ENCODE measurements around the gene DBR1. TPM values are rescaled to one million over a fixed set of nuclear protein-coding genes. Genes with fewer than 3 reads are reported as not detected.

Gene DBR1
- 10 to 100 TPM in 1 of 4 donors, 1 to 10 TPM in 3; 4.9 to 12.8 (median 7.4) TPM for polyA plus RNA-seq
- long read RNA-seq, donor 1: 0 reads
- long read RNA-seq, donor 2, partial matches to known transcripts: 0 of 4 reads
- long read RNA-seq, donor 2, other reads (novel, unspliced or antisense): 0 of 4 reads
- long read RNA-seq, donor 3, partial matches to known transcripts: 0 of 5 reads
- long read RNA-seq, donor 3, other reads (novel, unspliced or antisense): 0 of 5 reads
- long read RNA-seq, donor 4: 0 reads
- long read RNA-seq, donor 5, partial matches to known transcripts: 0 of 1 reads
- long read RNA-seq, donor 5, other reads (novel, unspliced or antisense): 0 of 1 reads
- long read RNA-seq, donor 6, partial matches to known transcripts: 0 of 2 reads
- long read RNA-seq, donor 6, other reads (novel, unspliced or antisense): 0 of 2 reads
- long read RNA-seq, donor 7: 0 reads
- long read RNA-seq, donor 8: 0 reads
- long read RNA-seq, donor 9, partial matches to known transcripts: 0 of 1 reads
- long read RNA-seq, donor 9, other reads (novel, unspliced or antisense): 0 of 1 reads
- long read RNA-seq, donor 10, partial matches to known transcripts: 0 of 1 reads
- long read RNA-seq, donor 10, other reads (novel, unspliced or antisense): 0 of 1 reads

- Histone ChIP-seq H3K4me3 (ENCODE audit: low read depth in 1 of 3, low read length in 3 of 3) (peak within 1 kb of the TSS; percentile 88 to 98 (median 94)), H3K4me1 (ENCODE audit: control insufficient read depth in 3 of 3, insufficient read depth in 2 of 3, low read depth in 1 of 3, low read length in 2 of 3) (peaks cover 0 to 5% (median 5%) of the 10 kb centered on the region in 3 donors), H3K9me3 (ENCODE audit: control insufficient read depth in 2 of 2, insufficient read depth in 1 of 2, low read depth in 1 of 2, low read length in 1 of 2) (no peaks in the 10 kb centered on the region), H3K36me3 (ENCODE audit: control insufficient read depth in 3 of 3, insufficient read depth in 2 of 3, low read depth in 1 of 3, low read length in 3 of 3) (peaks cover 0 to 7% (median 0%) of the 10 kb centered on the region in 3 donors), H3K27ac (ENCODE audit: low read depth in 1 of 3, low read length in 2 of 3) (peak within 1 kb of the TSS; percentile 73 to 90 (median 76)), H3K27me3 (ENCODE audit: control insufficient read depth in 3 of 3, insufficient read depth in 3 of 3, low read length in 3 of 3) (no peaks in the 10 kb centered on the region)
- DNase-seq: peak; percentile 90 to 93
- FAIRE-seq: no peak
- 0% methylated on average over 37 to 38 of the region's 38 CpGs for WGBS, 3 donors
Measured at GRCh38 chr3:138174421-138175131, at the start of gene DBR1. Gene DBR1, minus strand, starts transcription at chr3:138174921. Its CDS starts 126 bp downstream, at chr3:138174795.

GRCh38 chr3:138222942-138223287, 48.2 kb upstream of the DBR1 start:
- Histone ChIP-seq H3K27ac (ENCODE audit: low read depth in 1 of 3, low read length in 2 of 3) (peak overlapping the region in 1 of 3 donors; percentile 72), H3K4me1 (ENCODE audit: control insufficient read depth in 3 of 3, insufficient read depth in 2 of 3, low read depth in 1 of 3, low read length in 2 of 3) (peaks cover 0 to 2% (median 0%) of the 10 kb centered on the region in 3 donors), H3K27me3 (ENCODE audit: control insufficient read depth in 3 of 3, insufficient read depth in 3 of 3, low read length in 3 of 3) (no peaks in the 10 kb centered on the region), H3K9me3 (ENCODE audit: control insufficient read depth in 2 of 2, insufficient read depth in 1 of 2, low read depth in 1 of 2, low read length in 1 of 2) (no peaks in the 10 kb centered on the region), H3K36me3 (ENCODE audit: control insufficient read depth in 3 of 3, insufficient read depth in 2 of 3, low read depth in 1 of 3, low read length in 3 of 3) (peaks cover 4 to 22% (median 17%) of the 10 kb centered on the region in 3 donors), H3K4me3 (ENCODE audit: low read depth in 1 of 3, low read length in 3 of 3) (no peak overlapping the region)
- WGBS, 3 donors: 72 to 87% (median 77%) methylated on average over 2 of the region's 2 CpGs
- no peak for FAIRE-seq
- no peak for DNase-seq

- FAIRE-seq: peak; percentile 76
- Histone ChIP-seq H3K9me3 (ENCODE audit: control insufficient read depth in 2 of 2, insufficient read depth in 1 of 2, low read depth in 1 of 2, low read length in 1 of 2) (no peaks in the 10 kb centered on the region), H3K36me3 (ENCODE audit: control insufficient read depth in 3 of 3, insufficient read depth in 2 of 3, low read depth in 1 of 3, low read length in 3 of 3) (peaks cover 4 to 20% (median 16%) of the 10 kb centered on the region in 3 donors), H3K27ac (ENCODE audit: low read depth in 1 of 3, low read length in 2 of 3) (peak overlapping the region in 1 of 3 donors; percentile 72), H3K4me3 (ENCODE audit: low read depth in 1 of 3, low read length in 3 of 3) (no peak overlapping the region), H3K27me3 (ENCODE audit: control insufficient read depth in 3 of 3, insufficient read depth in 3 of 3, low read length in 3 of 3) (no peaks in the 10 kb centered on the region), H3K4me1 (ENCODE audit: control insufficient read depth in 3 of 3, insufficient read depth in 2 of 3, low read depth in 1 of 3, low read length in 2 of 3) (peaks cover 0 to 2% (median 0%) of the 10 kb centered on the region in 3 donors)
- WGBS, 3 donors: 51 to 57% (median 52%) methylated on average over 2 of the region's 2 CpGs
- DNase-seq: peak in 1 of 2 donors; percentile 29
Measured at GRCh38 chr3:138222131-138222941, 47.6 kb upstream of the DBR1 start.

GRCh38 chr3:138220788-138221187, 46.1 kb upstream of the DBR1 start:
- Histone ChIP-seq H3K9me3 (ENCODE audit: control insufficient read depth in 2 of 2, insufficient read depth in 1 of 2, low read depth in 1 of 2, low read length in 1 of 2) (no peaks in the 10 kb centered on the region), H3K4me1 (ENCODE audit: control insufficient read depth in 3 of 3, insufficient read depth in 2 of 3, low read depth in 1 of 3, low read length in 2 of 3) (peaks cover 0 to 2% (median 0%) of the 10 kb centered on the region in 3 donors), H3K27me3 (ENCODE audit: control insufficient read depth in 3 of 3, insufficient read depth in 3 of 3, low read length in 3 of 3) (no peaks in the 10 kb centered on the region), H3K36me3 (ENCODE audit: control insufficient read depth in 3 of 3, insufficient read depth in 2 of 3, low read depth in 1 of 3, low read length in 3 of 3) (peaks cover 4 to 18% (median 14%) of the 10 kb centered on the region in 3 donors), H3K4me3 (ENCODE audit: low read depth in 1 of 3, low read length in 3 of 3) (no peak overlapping the region), H3K27ac (ENCODE audit: low read depth in 1 of 3, low read length in 2 of 3) (no peak overlapping the region)
- FAIRE-seq: no peak
- no peak for DNase-seq
- 89 to 94% (median 93%) methylated on average over 4 of the region's 4 CpGs for WGBS, 3 donors

GRCh38 chr3:138220242-138220641, 45.5 kb upstream of the DBR1 start:
- FAIRE-seq (no peak), DNase-seq (no peak)
- Histone ChIP-seq H3K4me1 (ENCODE audit: control insufficient read depth in 3 of 3, insufficient read depth in 2 of 3, low read depth in 1 of 3, low read length in 2 of 3) (peaks cover 0 to 2% (median 0%) of the 10 kb centered on the region in 3 donors), H3K36me3 (ENCODE audit: control insufficient read depth in 3 of 3, insufficient read depth in 2 of 3, low read depth in 1 of 3, low read length in 3 of 3) (peaks cover 4 to 19% (median 12%) of the 10 kb centered on the region in 3 donors), H3K27ac (ENCODE audit: low read depth in 1 of 3, low read length in 2 of 3) (no peak overlapping the region), H3K4me3 (ENCODE audit: low read depth in 1 of 3, low read length in 3 of 3) (no peak overlapping the region), H3K27me3 (ENCODE audit: control insufficient read depth in 3 of 3, insufficient read depth in 3 of 3, low read length in 3 of 3) (no peaks in the 10 kb centered on the region), H3K9me3 (ENCODE audit: control insufficient read depth in 2 of 2, insufficient read depth in 1 of 2, low read depth in 1 of 2, low read length in 1 of 2) (no peaks in the 10 kb centered on the region)
- WGBS, 3 donors: 95 to 100% (median 97%) methylated on average over 1 of the region's 1 CpG

- WGBS, 3 donors: 62 to 88% (median 84%) methylated on average over 1 of the region's 1 CpG
Measured at GRCh38 chr3:138219255-138219654, 44.5 kb upstream of the DBR1 start.

GRCh38 chr3:138213398-138214085, 38.8 kb upstream of the DBR1 start:
- no peak for DNase-seq

More at GRCh38 chr3:138219255-138219654, 44.5 kb upstream of the DBR1 start:
- H3K9me3 ChIP-seq (ENCODE audit: control insufficient read depth in 2 of 2, insufficient read depth in 1 of 2, low read depth in 1 of 2, low read length in 1 of 2): no peaks in the 10 kb centered on the region
- peaks cover 0 to 2% (median 0%) of the 10 kb centered on the region in 3 donors for H3K4me1 ChIP-seq (ENCODE audit: control insufficient read depth in 3 of 3, insufficient read depth in 2 of 3, low read depth in 1 of 3, low read length in 2 of 3)
- H3K4me3 ChIP-seq (ENCODE audit: low read depth in 1 of 3, low read length in 3 of 3): no peak overlapping the region
- no peaks in the 10 kb centered on the region for H3K27me3 ChIP-seq (ENCODE audit: control insufficient read depth in 3 of 3, insufficient read depth in 3 of 3, low read length in 3 of 3)
- no peak for DNase-seq
- peaks cover 4 to 11% (median 6%) of the 10 kb centered on the region in 3 donors for H3K36me3 ChIP-seq (ENCODE audit: control insufficient read depth in 3 of 3, insufficient read depth in 2 of 3, low read depth in 1 of 3, low read length in 3 of 3)
- no peak overlapping the region for H3K27ac ChIP-seq (ENCODE audit: low read depth in 1 of 3, low read length in 2 of 3)
- no peak for FAIRE-seq

More at GRCh38 chr3:138213398-138214085, 38.8 kb upstream of the DBR1 start:
- no peaks in the 10 kb centered on the region for H3K9me3 ChIP-seq (ENCODE audit: control insufficient read depth in 2 of 2, insufficient read depth in 1 of 2, low read depth in 1 of 2, low read length in 1 of 2)
- H3K27me3 ChIP-seq (ENCODE audit: control insufficient read depth in 3 of 3, insufficient read depth in 3 of 3, low read length in 3 of 3): no peaks in the 10 kb centered on the region
- H3K36me3 ChIP-seq (ENCODE audit: control insufficient read depth in 3 of 3, insufficient read depth in 2 of 3, low read depth in 1 of 3, low read length in 3 of 3): peaks cover 0 to 6% (median 2%) of the 10 kb centered on the region in 3 donors
- no peak for FAIRE-seq
- 91 to 98% (median 98%) methylated on average over 7 of the region's 7 CpGs for WGBS, 3 donors
- H3K27ac ChIP-seq (ENCODE audit: low read depth in 1 of 3, low read length in 2 of 3): peak overlapping the region in 1 of 3 donors; percentile 14
- no peak overlapping the region for H3K4me3 ChIP-seq (ENCODE audit: low read depth in 1 of 3, low read length in 3 of 3)
- H3K4me1 ChIP-seq (ENCODE audit: control insufficient read depth in 3 of 3, insufficient read depth in 2 of 3, low read depth in 1 of 3, low read length in 2 of 3): no peaks in the 10 kb centered on the region

Data from small intestine (tissue), 16 donors.